Right atrium auricular region (tissue), 2 donors: ENCODE data around the gene ACVR2B. TPM values are rescaled to one million over a fixed set of nuclear protein-coding genes. Genes with fewer than 3 reads are reported as not detected.

Experiments
- DNase-seq: peaks from one replicate; pipeline ENCODE4 v3.0.0-alpha.2; 2019; ENCODE audit warnings: low spot score
- H3K27ac ChIP-seq, 2 donors: fragments of 200-600 bp; sonication (generic); 1 replicate in 1 of 2; 2 replicates in 1 of 2; pipeline ENCODE4 v1.5.1; 2016 to 2019
- H3K27me3 ChIP-seq, 2 donors: fragments of 200-600 bp; sonication (generic); one replicate each; pipeline versions ENCODE4 v1.5.1 to v1.6.0; 2017 to 2019
- H3K36me3 ChIP-seq: fragments of 200-600 bp; sonication (generic); one replicate; pipeline ENCODE4 v1.5.1; 2016
- H3K4me1 ChIP-seq, 2 donors: fragments of 200-600 bp; sonication (generic); one replicate each; pipeline versions ENCODE4 v1.5.1 to v1.6.0; 2017 to 2019
- H3K4me3 ChIP-seq, 2 donors: fragments of 200-600 bp; sonication (generic); 1 replicate in 1 of 2; 2 replicates in 1 of 2; pipeline ENCODE4 v1.5.1; 2017 to 2019; ENCODE audit warnings: mild to moderate bottlenecking in 1 of 2, moderate library complexity in 1 of 2
- H3K9me3 ChIP-seq, 2 donors: fragments of 200-600 bp; sonication (generic); one replicate each; pipeline ENCODE4 v1.5.1; 2019
- total RNA-seq, 2 donors: library from RNA; depleted of rRNA; stranded (reverse); fragments of >200 nt; gene quantifications; one replicate each; pipeline ENCODE4 v1.1.0, GENCODE V29; 2016
- TF ChIP-seq, protein P1 (sequence below), 2 donors: fragments of 200-600 bp; sonication (generic); IDR thresholded peaks; one replicate each; pipeline ENCODE4 v1.5.1; 2019; ENCODE audit warnings: antibody characterized with exemption in 2 of 2

ACVR2B gene
- total RNA-seq, 2 donors from 2014 or later, result 3.9 to 6.0 TPM

- no peaks in the 10 kb centered on the region for H3K27me3 ChIP-seq
- TF ChIP-seq, protein P1, sequence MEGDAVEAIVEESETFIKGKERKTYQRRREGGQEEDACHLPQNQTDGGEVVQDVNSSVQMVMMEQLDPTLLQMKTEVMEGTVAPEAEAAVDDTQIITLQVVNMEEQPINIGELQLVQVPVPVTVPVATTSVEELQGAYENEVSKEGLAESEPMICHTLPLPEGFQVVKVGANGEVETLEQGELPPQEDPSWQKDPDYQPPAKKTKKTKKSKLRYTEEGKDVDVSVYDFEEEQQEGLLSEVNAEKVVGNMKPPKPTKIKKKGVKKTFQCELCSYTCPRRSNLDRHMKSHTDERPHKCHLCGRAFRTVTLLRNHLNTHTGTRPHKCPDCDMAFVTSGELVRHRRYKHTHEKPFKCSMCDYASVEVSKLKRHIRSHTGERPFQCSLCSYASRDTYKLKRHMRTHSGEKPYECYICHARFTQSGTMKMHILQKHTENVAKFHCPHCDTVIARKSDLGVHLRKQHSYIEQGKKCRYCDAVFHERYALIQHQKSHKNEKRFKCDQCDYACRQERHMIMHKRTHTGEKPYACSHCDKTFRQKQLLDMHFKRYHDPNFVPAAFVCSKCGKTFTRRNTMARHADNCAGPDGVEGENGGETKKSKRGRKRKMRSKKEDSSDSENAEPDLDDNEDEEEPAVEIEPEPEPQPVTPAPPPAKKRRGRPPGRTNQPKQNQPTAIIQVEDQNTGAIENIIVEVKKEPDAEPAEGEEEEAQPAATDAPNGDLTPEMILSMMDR (IDR thresholded peaks at IDR 0.05), result no peak
- no peaks in the 10 kb centered on the region for H3K9me3 ChIP-seq
- no peaks in the 10 kb centered on the region for H3K4me1 ChIP-seq
- H3K4me3 ChIP-seq, result no peak overlapping the region
- DNase-seq, result no peak
- H3K36me3 ChIP-seq, result no peaks in the 10 kb centered on the region
- no peak overlapping the region for H3K27ac ChIP-seq
These were observed 37.5 kb downstream of the ACVR2B start for GRCh38 chr3:38491215-38491614.

DNA sequence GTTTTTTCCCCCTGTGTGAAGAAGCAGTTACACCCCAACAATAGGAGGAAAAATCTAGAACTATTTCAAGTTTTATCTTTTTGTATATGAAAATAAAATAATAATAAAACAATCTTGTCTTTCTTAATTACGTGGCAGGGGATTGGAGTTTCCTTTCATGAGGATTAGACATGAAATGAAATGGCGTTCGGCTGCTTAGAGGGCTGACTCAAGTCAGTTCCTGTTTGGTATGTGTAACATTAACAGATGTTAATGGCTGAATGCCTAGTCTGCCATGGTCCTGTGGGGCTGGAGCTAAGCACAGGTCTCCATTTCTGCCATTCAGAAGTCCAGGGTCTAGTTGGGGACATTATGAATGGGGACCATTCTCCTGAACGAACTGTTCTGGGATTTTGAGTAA lies 39.3 kb downstream of the ACVR2B start:
- no peaks in the 10 kb centered on the region for H3K27me3 ChIP-seq
- H3K9me3 ChIP-seq, result no peaks in the 10 kb centered on the region
- peaks cover 4% of the 10 kb centered on the region for H3K36me3 ChIP-seq
- peaks cover 0 to 12% of the 10 kb centered on the region in 2 donors for H3K4me1 ChIP-seq
- no peak overlapping the region for H3K27ac ChIP-seq
- no peak overlapping the region for H3K4me3 ChIP-seq
- TF ChIP-seq, protein P1 (IDR thresholded peaks at IDR 0.05), result no peak
- no peak for DNase-seq

DNA sequence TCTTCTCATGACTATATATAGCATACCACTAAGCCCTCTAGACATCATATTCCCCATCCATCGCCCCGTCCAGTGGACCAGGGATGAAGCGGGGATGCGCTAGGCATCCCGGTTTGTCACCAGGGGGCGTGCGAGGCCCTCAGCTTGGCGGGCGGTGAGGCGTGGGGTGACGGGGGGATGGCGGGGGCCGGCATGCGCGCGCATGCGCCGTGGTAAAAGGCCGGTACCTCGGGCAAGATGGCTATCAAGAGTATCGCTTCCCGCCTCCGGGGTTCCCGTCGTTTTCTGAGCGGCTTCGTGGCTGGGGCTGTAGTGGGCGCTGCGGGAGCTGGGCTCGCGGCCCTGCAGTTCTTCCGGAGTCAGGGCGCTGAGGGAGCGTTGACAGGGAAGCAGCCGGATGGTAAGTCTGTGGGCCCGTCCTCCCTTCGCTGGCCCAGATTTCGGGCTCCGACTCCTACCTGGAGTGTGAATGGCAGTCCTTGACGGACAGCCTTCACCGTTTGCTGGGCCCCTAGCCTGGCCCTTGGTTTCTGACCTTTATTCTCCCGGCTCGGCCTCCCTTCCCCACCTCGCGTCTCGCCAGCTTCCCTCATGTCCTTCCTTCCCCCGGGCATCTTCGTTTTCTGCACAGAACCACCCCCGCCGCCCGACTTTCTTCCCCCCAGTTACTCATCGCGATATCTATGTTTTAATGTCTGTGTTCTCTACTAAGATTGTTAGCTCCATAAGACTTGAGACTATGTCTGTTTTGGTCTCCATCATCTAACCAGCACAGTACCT lies 42.6 kb downstream of the ACVR2B start, which contains the start of gene EXOG:
EXOG (plus strand) TSS at position 210 of the 780 bp plus-strand sequence; CDS start at position 238, 28 bp downstream.
- no peaks in the 10 kb centered on the region for H3K27me3 ChIP-seq
- H3K36me3 ChIP-seq, result peaks cover 14% of the 10 kb centered on the region
- no peaks in the 10 kb centered on the region for H3K9me3 ChIP-seq
- H3K4me1 ChIP-seq, result peaks cover 0 to 32% of the 10 kb centered on the region in 2 donors
- peak within 1 kb of the TSS; percentile 68 to 84 for H3K4me3 ChIP-seq
- H3K27ac ChIP-seq, result peak within 1 kb of the TSS; percentile 86 to 93
- DNase-seq, result peak; percentile 90
- TF ChIP-seq, protein P1 (IDR thresholded peaks at IDR 0.05), result peak; percentile 87 to 98

- Histone ChIP-seq H3K9me3 (no peaks in the 10 kb centered on the region), H3K36me3 (peaks cover 22% of the 10 kb centered on the region), H3K4me1 (peaks cover 0 to 37% of the 10 kb centered on the region in 2 donors), H3K27me3 (no peaks in the 10 kb centered on the region), H3K27ac (peak overlapping the region; percentile 86 to 93), H3K4me3 (peak overlapping the region; percentile 68 to 84)
- DNase-seq, result no peak
- TF ChIP-seq, protein P1 (IDR thresholded peaks at IDR 0.05), result no peak
These were observed 43.3 kb downstream of the ACVR2B start for GRCh38 chr3:38497031-38497430.

DNA sequence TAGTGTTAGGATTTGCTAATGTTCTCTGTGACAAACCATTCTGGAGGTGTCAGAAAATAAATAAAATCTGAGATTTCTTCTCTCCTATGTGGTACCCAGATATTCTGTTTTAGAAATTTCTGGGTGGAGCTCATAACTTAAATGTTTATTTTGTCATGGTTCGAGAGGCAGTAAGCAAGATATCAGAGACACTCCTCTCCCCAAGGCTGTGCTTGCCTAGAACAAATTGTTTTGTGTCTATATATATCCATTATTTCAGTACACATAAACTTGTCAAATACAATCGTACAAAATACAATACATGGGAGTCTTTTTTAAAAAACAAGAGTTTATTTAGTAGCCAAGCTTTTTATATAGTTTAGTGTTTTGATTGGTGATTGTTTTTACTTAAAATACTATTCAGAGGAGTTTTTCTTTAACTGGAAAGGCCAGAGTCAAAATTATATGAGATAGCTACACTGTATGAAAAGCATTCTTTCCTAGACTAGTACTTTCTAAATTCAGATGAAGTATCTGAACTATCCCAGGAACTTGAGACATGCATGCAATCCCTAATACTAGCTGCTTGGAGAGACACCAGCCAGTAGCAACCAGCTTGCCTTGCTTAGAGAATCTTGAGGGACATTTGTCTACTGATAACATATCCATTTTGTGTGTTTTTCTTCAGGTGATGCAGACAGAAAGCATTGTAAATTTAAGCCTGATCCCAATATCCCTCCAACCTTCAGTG lies 47.2 kb downstream of the ACVR2B start:
- no peaks in the 10 kb centered on the region for H3K27me3 ChIP-seq
- H3K36me3 ChIP-seq, result peaks cover 51% of the 10 kb centered on the region
- H3K27ac ChIP-seq, result peak overlapping the region; percentile 32 to 93
- peaks cover 0 to 37% of the 10 kb centered on the region in 2 donors for H3K4me1 ChIP-seq
- DNase-seq, result no peak
- TF ChIP-seq, protein P1 (IDR thresholded peaks at IDR 0.05), result no peak
- no peak overlapping the region for H3K4me3 ChIP-seq
- no peaks in the 10 kb centered on the region for H3K9me3 ChIP-seq
